WTC11 (cell line): ENCODE measurements around the gene CHRM5. TPM values are rescaled to one million over a fixed set of nuclear protein-coding genes. Genes with fewer than 3 reads are reported as not detected.

Experiments
- ATAC-seq: fragments of 200-7000 bp; cut with Tn5 transposase; 2 replicates; pipeline ENCODE4 v1.10.0; 2021; ENCODE audit warnings: mild to moderate bottlenecking, moderate library complexity
- CTCF ChIA-PET: fragments of 300-600 bp; sonication (Branson Sonifier 250); formaldehyde crosslinking; loops from one replicate; lab custom pipeline; 2021; ENCODE audit warnings: antibody characterized with exemption; lab: Charles Lee
- POLR2A ChIA-PET: fragments of 350-600 bp; sonication (Branson Sonifier 250); formaldehyde crosslinking; loops from one replicate; lab custom pipeline; 2021; ENCODE audit warnings: antibody characterized with exemption; lab: Charles Lee
- DNase-seq: peaks from one replicate; pipeline ENCODE4 v3.0.0; 2021; ENCODE audit warnings: low spot score
- H3K27ac Mint-ChIP-seq: 2 replicates; pipeline ENCODE4 v1.8.0; 2021; ENCODE audit warnings: mixed read lengths
- H3K27me3 Mint-ChIP-seq: 2 replicates; pipeline ENCODE4 v1.8.0; 2021; ENCODE audit warnings: low read depth, mild to moderate bottlenecking, moderate library complexity, mixed read lengths
- H3K36me3 Mint-ChIP-seq: 2 replicates; pipeline ENCODE4 v1.8.0; 2021; ENCODE audit warnings: mixed read lengths
- H3K4me1 Mint-ChIP-seq: 2 replicates; pipeline ENCODE4 v1.8.0; 2022; ENCODE audit warnings: mixed read lengths
- H3K4me3 Mint-ChIP-seq: 2 replicates; pipeline ENCODE4 v1.8.0; 2021; ENCODE audit warnings: mild to moderate bottlenecking, moderate library complexity, mixed read lengths
- H3K9me3 Mint-ChIP-seq: 2 replicates; pipeline ENCODE4 v1.8.0; 2021; ENCODE audit warnings: mixed read lengths
- E2F4 ChIP-seq: sonication (generic); formaldehyde crosslinking; IDR thresholded peaks from 2 replicates; pipeline ENCODE4 v1.8.1; 2022; ENCODE audit warnings: low read depth, mild to moderate bottlenecking, moderate library complexity, missing genetic modification reagents, borderline replicate concordance
- JAZF1 ChIP-seq: fragments of 250-450 bp; sonication (Bioruptor Pico); IDR thresholded peaks from 2 replicates; pipeline ENCODE4 v1.9.0; 2021; ENCODE audit warnings: moderate library complexity, mild to moderate bottlenecking, inconsistent platforms
- JUN ChIP-seq: sonication (generic); formaldehyde crosslinking; IDR thresholded peaks from 2 replicates; pipeline ENCODE4 v1.8.0; 2023; ENCODE audit warnings: mild to moderate bottlenecking, missing genetic modification reagents
- MAX ChIP-seq: sonication (generic); formaldehyde crosslinking; IDR thresholded peaks from 2 replicates; pipeline ENCODE4 v1.8.0; 2022; ENCODE audit warnings: mild to moderate bottlenecking, missing genetic modification reagents
- NFE2L1 ChIP-seq: sonication (generic); formaldehyde crosslinking; IDR thresholded peaks from 2 replicates; pipeline ENCODE4 v1.8.1; 2023; ENCODE audit warnings: missing genetic modification reagents
- OVOL2 ChIP-seq: fragments of 250-450 bp; sonication (Bioruptor Pico); IDR thresholded peaks from 2 replicates; pipeline ENCODE4 v1.9.0; 2021; ENCODE audit warnings: mild to moderate bottlenecking, borderline replicate concordance
- PREB ChIP-seq: sonication (generic); formaldehyde crosslinking; IDR thresholded peaks from 2 replicates; pipeline ENCODE4 v1.8.1; 2022; ENCODE audit warnings: mild to moderate bottlenecking, missing genetic modification reagents, moderate library complexity, borderline replicate concordance
- RELA ChIP-seq: sonication (generic); formaldehyde crosslinking; IDR thresholded peaks from 2 replicates; pipeline ENCODE4 v1.8.1; 2022; ENCODE audit warnings: missing genetic modification reagents, mild to moderate bottlenecking, borderline replicate concordance
- TEAD1 ChIP-seq: sonication (generic); formaldehyde crosslinking; IDR thresholded peaks from 2 replicates; pipeline ENCODE4 v1.8.0; 2022; ENCODE audit warnings: mild to moderate bottlenecking, missing genetic modification reagents
- TP53 ChIP-seq: sonication (generic); formaldehyde crosslinking; IDR thresholded peaks from 2 replicates; pipeline ENCODE4 v1.8.1; 2023; ENCODE audit warnings: mild to moderate bottlenecking, missing genetic modification reagents
- USF2 ChIP-seq: sonication (generic); formaldehyde crosslinking; IDR thresholded peaks from 2 replicates; pipeline ENCODE4 v1.8.1; 2023; ENCODE audit warnings: mild to moderate bottlenecking, missing genetic modification reagents, moderate library complexity
- ZBTB21 ChIP-seq: sonication (generic); formaldehyde crosslinking; IDR thresholded peaks from 2 replicates; pipeline ENCODE4 v1.8.1; 2023; ENCODE audit warnings: mild to moderate bottlenecking, missing genetic modification reagents, borderline replicate concordance
- ZBTB43 ChIP-seq: sonication (generic); formaldehyde crosslinking; IDR thresholded peaks from 2 replicates; pipeline ENCODE4 v1.8.1; 2023; ENCODE audit warnings: mild to moderate bottlenecking, missing genetic modification reagents
- ZMAT4 ChIP-seq: fragments of 250-450 bp; sonication (Bioruptor Pico); IDR thresholded peaks from 2 replicates; pipeline ENCODE4 v1.9.0; 2021; ENCODE audit warnings: mild to moderate bottlenecking
- ZNF416 ChIP-seq: fragments of 250-450 bp; sonication (Bioruptor Pico); IDR thresholded peaks from 2 replicates; pipeline ENCODE4 v1.9.0; 2021; ENCODE audit warnings: mild to moderate bottlenecking, inconsistent platforms
- total RNA-seq: library from RNA; stranded (reverse); gene quantifications from 3 replicates; pipeline ENCODE4 v1.2.3, GENCODE V29; 2021
- TF ChIP-seq, protein P1 (sequence below): sonication (generic); formaldehyde crosslinking; conservative IDR thresholded peaks from 2 replicates; pipeline ENCODE4 v1.8.1; 2023; ENCODE audit warnings: mild to moderate bottlenecking, low read depth, missing genetic modification reagents, moderate library complexity
- TF ChIP-seq, protein P2 (sequence below): sonication (generic); formaldehyde crosslinking; IDR thresholded peaks from 2 replicates; pipeline ENCODE4 v1.8.0; 2023; ENCODE audit warnings: mild to moderate bottlenecking, missing genetic modification reagents
- TF ChIP-seq, protein P3 (sequence below): sonication (generic); formaldehyde crosslinking; IDR thresholded peaks from 2 replicates; pipeline ENCODE4 v1.8.1; 2023; ENCODE audit warnings: mild to moderate bottlenecking, missing genetic modification reagents, borderline replicate concordance
- TF ChIP-seq, protein P4 (sequence below): fragments of 250-450 bp; sonication (Bioruptor Pico); IDR thresholded peaks from 2 replicates; pipeline ENCODE4 v1.8.0; 2021; ENCODE audit warnings: mild to moderate bottlenecking
- TF ChIP-seq, protein P5 (sequence below): sonication (generic); formaldehyde crosslinking; IDR thresholded peaks from 2 replicates; pipeline ENCODE4 v1.8.1; 2022; ENCODE audit warnings: mild to moderate bottlenecking, moderate library complexity, missing genetic modification reagents

The CHRM5 gene
- total RNA-seq, 1 experiment from 2014 or later, result not detected

- Mint-ChIP-seq H3K4me3 (no peak overlapping the region), H3K27ac (0 out of 2 replicates have a peak overlapping the region, but pooled peaks have one; percentile 14)
- POLR2A ChIA-PET, result no interaction called here
These were observed 91.6 kb downstream of the CHRM5 start for GRCh38 chr15:34059946-34060345.

More at GRCh38 chr15:34059946-34060345, 91.6 kb downstream of the CHRM5 start:
- ATAC-seq (no peak), DNase-seq (no peak)
- TF ChIP-seq PREB (CRISPR knock-in tag) (no peak), E2F4 (CRISPR knock-in tag) (no peak), JAZF1 (CRISPR knock-in tag) (no peak), ZBTB43 (CRISPR knock-in tag) (no peak), ZNF416 (CRISPR knock-in tag) (no peak), MAX (CRISPR knock-in tag) (no peak), USF2 (CRISPR knock-in tag) (no peak), RELA (CRISPR knock-in tag) (no peak), TEAD1 (CRISPR knock-in tag) (no peak), NFE2L1 (no peak), ZBTB21 (CRISPR knock-in tag) (no peak), OVOL2 (CRISPR knock-in tag) (no peak), ZMAT4 (CRISPR knock-in tag) (no peak), TP53 (CRISPR knock-in tag) (no peak), JUN (CRISPR knock-in tag) (no peak)
- TF ChIP-seq, protein P1, sequence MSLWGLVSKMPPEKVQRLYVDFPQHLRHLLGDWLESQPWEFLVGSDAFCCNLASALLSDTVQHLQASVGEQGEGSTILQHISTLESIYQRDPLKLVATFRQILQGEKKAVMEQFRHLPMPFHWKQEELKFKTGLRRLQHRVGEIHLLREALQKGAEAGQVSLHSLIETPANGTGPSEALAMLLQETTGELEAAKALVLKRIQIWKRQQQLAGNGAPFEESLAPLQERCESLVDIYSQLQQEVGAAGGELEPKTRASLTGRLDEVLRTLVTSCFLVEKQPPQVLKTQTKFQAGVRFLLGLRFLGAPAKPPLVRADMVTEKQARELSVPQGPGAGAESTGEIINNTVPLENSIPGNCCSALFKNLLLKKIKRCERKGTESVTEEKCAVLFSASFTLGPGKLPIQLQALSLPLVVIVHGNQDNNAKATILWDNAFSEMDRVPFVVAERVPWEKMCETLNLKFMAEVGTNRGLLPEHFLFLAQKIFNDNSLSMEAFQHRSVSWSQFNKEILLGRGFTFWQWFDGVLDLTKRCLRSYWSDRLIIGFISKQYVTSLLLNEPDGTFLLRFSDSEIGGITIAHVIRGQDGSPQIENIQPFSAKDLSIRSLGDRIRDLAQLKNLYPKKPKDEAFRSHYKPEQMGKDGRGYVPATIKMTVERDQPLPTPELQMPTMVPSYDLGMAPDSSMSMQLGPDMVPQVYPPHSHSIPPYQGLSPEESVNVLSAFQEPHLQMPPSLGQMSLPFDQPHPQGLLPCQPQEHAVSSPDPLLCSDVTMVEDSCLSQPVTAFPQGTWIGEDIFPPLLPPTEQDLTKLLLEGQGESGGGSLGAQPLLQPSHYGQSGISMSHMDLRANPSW (CRISPR knock-in tag), result no peak
- TF ChIP-seq, protein P2, sequence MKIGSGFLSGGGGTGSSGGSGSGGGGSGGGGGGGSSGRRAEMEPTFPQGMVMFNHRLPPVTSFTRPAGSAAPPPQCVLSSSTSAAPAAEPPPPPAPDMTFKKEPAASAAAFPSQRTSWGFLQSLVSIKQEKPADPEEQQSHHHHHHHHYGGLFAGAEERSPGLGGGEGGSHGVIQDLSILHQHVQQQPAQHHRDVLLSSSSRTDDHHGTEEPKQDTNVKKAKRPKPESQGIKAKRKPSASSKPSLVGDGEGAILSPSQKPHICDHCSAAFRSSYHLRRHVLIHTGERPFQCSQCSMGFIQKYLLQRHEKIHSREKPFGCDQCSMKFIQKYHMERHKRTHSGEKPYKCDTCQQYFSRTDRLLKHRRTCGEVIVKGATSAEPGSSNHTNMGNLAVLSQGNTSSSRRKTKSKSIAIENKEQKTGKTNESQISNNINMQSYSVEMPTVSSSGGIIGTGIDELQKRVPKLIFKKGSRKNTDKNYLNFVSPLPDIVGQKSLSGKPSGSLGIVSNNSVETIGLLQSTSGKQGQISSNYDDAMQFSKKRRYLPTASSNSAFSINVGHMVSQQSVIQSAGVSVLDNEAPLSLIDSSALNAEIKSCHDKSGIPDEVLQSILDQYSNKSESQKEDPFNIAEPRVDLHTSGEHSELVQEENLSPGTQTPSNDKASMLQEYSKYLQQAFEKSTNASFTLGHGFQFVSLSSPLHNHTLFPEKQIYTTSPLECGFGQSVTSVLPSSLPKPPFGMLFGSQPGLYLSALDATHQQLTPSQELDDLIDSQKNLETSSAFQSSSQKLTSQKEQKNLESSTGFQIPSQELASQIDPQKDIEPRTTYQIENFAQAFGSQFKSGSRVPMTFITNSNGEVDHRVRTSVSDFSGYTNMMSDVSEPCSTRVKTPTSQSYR, result no peak
- TF ChIP-seq, protein P3, sequence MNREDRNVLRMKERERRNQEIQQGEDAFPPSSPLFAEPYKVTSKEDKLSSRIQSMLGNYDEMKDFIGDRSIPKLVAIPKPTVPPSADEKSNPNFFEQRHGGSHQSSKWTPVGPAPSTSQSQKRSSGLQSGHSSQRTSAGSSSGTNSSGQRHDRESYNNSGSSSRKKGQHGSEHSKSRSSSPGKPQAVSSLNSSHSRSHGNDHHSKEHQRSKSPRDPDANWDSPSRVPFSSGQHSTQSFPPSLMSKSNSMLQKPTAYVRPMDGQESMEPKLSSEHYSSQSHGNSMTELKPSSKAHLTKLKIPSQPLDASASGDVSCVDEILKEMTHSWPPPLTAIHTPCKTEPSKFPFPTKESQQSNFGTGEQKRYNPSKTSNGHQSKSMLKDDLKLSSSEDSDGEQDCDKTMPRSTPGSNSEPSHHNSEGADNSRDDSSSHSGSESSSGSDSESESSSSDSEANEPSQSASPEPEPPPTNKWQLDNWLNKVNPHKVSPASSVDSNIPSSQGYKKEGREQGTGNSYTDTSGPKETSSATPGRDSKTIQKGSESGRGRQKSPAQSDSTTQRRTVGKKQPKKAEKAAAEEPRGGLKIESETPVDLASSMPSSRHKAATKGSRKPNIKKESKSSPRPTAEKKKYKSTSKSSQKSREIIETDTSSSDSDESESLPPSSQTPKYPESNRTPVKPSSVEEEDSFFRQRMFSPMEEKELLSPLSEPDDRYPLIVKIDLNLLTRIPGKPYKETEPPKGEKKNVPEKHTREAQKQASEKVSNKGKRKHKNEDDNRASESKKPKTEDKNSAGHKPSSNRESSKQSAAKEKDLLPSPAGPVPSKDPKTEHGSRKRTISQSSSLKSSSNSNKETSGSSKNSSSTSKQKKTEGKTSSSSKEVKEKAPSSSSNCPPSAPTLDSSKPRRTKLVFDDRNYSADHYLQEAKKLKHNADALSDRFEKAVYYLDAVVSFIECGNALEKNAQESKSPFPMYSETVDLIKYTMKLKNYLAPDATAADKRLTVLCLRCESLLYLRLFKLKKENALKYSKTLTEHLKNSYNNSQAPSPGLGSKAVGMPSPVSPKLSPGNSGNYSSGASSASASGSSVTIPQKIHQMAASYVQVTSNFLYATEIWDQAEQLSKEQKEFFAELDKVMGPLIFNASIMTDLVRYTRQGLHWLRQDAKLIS (CRISPR knock-in tag), result no peak
- TF ChIP-seq, protein P4, sequence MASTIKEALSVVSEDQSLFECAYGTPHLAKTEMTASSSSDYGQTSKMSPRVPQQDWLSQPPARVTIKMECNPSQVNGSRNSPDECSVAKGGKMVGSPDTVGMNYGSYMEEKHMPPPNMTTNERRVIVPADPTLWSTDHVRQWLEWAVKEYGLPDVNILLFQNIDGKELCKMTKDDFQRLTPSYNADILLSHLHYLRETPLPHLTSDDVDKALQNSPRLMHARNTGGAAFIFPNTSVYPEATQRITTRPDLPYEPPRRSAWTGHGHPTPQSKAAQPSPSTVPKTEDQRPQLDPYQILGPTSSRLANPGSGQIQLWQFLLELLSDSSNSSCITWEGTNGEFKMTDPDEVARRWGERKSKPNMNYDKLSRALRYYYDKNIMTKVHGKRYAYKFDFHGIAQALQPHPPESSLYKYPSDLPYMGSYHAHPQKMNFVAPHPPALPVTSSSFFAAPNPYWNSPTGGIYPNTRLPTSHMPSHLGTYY (CRISPR knock-in tag), result no peak
- TF ChIP-seq, protein P5, sequence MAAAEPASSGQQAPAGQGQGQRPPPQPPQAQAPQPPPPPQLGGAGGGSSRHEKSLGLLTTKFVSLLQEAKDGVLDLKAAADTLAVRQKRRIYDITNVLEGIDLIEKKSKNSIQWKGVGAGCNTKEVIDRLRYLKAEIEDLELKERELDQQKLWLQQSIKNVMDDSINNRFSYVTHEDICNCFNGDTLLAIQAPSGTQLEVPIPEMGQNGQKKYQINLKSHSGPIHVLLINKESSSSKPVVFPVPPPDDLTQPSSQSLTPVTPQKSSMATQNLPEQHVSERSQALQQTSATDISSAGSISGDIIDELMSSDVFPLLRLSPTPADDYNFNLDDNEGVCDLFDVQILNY, result no peak
- Mint-ChIP-seq H3K36me3 (no peaks in the 10 kb centered on the region), H3K9me3 (no peaks in the 10 kb centered on the region), H3K4me1 (no peaks in the 10 kb centered on the region), H3K27me3 (no peaks in the 10 kb centered on the region; the same call in 1 of the 2 replicates)
- CTCF ChIA-PET, result no interaction called here
